Ovary (tissue), 3 donors: ENCODE measurements around the gene PIP4K2C.

Source experiments
- CTCF ChIP-seq, 3 donors: fragments of 450-650 bp in 2 of 3; fragments of 200-600 bp in 1 of 3; IDR thresholded peaks; one replicate each; pipeline versions ENCODE4 v1.5.1 to v1.8.0; 2016 to 2022; ENCODE audit warnings: antibody characterized with exemption in 3 of 3, mild to moderate bottlenecking in 1 of 3
- POLR2A ChIP-seq: fragments of 450-650 bp; IDR thresholded peaks from one replicate; pipeline ENCODE4 v1.6.1; 2017; ENCODE audit warnings: antibody characterized with exemption, mild to moderate bottlenecking, moderate library complexity
- donor health status: DM: no; HTN: no; CAD: no.

DNA sequence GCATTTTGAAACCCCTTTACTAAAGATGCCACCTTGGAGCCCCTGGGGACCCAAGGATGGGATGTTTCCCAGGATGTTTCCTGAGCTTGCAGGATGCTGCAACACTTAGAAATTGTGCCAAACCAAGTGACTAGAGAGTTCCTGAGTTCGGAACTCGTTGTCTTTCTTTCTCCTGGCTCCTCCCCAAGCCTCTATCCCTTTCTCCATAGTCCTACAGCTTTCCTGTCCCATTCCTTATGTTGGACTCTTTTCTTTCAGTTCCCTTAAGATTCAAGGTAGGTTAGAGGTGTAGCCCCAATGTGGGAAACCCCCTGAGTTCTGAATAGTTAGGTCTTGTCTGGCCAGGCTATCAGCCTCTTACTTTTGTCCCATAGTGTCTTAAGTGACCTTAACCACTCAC is 42.5 kb upstream of the PIP4K2C start:
- TF ChIP-seq CTCF (IDR thresholded peaks at IDR 0.05), result no peak
- no peak for TF ChIP-seq POLR2A
